HFF-Myc (cell line): Measurements from ENCODE around the gene SLC37A4.
A peak's percentile ranks its signal among the peaks of the same experiment; 100 is the strongest.
"Not testable (repeated sequence)": the region's sequence is repeated elsewhere in the genome, so short reads cannot be mapped to it uniquely, and the experiment has no call there.

Experiments used
- DNase-seq: peaks from one replicate; pipeline ENCODE4 v3.0.0-alpha.2; 2011; ENCODE audit warnings: low read depth; ENCODE audit errors: extremely low read depth
- H3K4me3 ChIP-seq: replicated peaks from 2 replicates; pipeline ENCODE4 v1.5.1; 2011; ENCODE audit warnings: low read depth, mild to moderate bottlenecking, control low read depth, low read length
- TF ChIP-seq, protein P1 (sequence below): IDR thresholded peaks from 2 replicates; pipeline ENCODE4 v1.5.1; 2012; ENCODE audit warnings: mild to moderate bottlenecking, low read depth, low read length, control low read depth; ENCODE audit errors: missing control alignments

SLC37A4 gene

DNA sequence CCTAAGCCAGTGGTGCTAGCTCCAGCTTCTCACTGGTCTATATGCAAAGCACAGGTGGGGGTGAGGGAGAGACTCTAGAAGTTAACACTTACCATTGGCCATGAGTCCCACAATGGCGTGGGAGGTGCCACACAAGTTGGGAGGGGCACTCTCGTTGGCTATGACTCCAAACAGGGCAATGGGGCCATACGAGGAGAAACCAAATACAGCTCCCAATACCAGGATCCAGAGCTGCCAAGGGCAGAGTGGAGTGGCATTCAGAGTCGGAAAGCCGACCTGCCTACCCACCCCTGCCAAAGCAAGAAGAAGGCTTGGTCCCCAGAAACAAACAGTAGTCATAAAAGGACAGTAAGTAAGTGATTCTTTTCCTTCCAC lies 5.6 kb downstream of the SLC37A4 start:
- DNase-seq: no peak
- TF ChIP-seq, protein P1, sequence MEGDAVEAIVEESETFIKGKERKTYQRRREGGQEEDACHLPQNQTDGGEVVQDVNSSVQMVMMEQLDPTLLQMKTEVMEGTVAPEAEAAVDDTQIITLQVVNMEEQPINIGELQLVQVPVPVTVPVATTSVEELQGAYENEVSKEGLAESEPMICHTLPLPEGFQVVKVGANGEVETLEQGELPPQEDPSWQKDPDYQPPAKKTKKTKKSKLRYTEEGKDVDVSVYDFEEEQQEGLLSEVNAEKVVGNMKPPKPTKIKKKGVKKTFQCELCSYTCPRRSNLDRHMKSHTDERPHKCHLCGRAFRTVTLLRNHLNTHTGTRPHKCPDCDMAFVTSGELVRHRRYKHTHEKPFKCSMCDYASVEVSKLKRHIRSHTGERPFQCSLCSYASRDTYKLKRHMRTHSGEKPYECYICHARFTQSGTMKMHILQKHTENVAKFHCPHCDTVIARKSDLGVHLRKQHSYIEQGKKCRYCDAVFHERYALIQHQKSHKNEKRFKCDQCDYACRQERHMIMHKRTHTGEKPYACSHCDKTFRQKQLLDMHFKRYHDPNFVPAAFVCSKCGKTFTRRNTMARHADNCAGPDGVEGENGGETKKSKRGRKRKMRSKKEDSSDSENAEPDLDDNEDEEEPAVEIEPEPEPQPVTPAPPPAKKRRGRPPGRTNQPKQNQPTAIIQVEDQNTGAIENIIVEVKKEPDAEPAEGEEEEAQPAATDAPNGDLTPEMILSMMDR: no peak
- no peak overlapping the region for H3K4me3 ChIP-seq

DNA sequence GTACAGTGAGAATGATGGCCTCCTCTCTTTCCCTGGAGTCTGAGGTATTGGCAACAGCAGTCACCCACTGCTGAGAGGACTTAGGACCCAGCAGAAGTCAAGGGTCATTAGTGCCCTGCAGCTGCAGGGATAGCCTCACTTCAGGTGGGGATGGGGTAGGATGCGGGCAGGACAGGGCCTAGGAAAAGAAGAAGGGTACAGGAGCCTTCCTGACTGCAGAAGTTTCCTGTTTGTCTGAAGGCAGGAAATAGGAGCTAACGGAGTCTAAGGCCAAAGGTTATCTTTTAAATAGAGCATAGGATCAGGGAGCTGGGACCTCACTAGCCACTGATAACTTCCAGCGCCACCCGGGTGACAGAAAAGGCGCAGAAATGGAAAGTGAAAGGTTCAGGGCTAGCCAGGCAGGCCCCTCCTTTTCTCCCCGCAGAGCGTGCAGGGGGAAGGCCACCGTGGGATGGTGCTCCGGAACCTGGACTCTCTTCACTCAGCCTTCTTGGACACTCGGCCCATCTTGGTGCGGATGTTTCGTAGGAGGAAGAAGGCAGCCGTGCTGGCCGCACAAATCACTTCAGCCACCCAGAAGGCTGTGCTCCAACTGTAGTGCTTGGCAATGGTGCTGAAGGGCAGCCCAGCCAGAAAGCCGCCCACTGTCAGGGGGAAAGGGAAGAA lies 6.1 kb downstream of the SLC37A4 start:
- DNase-seq: no peak
- TF ChIP-seq, protein P1: no peak
- H3K4me3 ChIP-seq: no peak overlapping the region

DNA sequence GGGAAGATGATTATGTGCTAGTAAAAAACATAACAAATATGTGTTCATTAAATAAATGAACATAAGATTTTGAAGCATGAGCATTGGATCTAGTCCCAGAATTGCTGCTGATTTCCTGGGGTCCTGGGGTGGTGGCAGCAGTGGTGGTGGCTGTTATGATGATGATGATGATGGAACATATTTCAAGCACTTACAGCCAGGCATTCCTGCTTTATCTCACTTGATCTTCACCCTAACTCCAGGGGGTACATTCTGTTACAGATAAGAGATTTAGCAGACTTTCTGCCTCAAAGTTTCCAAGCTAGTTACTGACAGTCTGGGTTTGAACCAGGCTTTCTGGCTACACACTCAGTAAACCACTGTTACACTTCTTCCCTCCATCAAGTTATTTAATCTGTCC lies 6.9 kb downstream of the SLC37A4 start:
- TF ChIP-seq, protein P1: no peak
- no peak for DNase-seq
- H3K4me3 ChIP-seq: no peak overlapping the region

DNA sequence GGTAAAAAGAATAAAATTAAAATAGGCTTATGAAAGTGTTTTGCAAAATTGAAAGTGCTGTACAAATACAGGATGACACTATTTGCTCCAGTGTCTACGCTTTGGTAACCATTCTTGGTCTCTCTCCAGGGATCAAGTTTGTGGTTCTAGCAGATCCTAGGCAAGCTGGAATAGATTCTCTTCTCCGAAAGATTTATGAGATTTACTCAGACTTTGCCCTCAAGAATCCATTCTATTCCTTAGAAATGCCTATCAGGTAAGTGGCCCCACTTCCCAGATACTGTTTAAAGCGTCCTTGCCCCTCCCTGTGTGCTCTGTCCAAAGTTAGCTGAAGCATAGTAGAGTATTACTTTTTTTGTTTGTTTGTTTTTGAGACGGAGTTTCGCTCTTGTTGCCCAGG lies 9.0 kb downstream of the SLC37A4 start:
- TF ChIP-seq, protein P1: no peak
- no peak for DNase-seq
- H3K4me3 ChIP-seq: no peak overlapping the region

DNA sequence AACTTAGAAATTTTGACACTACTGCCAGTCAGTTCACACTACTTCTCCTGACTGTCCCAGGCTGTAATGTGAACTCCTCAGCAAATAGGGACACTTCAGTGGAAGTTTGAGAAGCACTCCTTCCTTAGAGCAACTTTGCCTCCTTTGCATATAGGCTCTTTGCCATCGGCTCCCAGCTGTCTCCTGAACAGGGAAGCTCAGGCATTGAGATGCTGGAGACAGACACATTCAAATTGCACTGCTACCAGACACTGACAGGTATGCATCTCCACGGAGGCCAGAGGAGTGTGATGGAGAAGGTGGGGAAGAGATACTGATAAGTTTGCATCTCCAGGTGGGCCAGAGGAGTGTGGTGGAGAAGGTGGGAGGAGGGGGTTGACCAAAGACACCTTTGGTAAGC lies 10.7 kb downstream of the SLC37A4 start:
- DNase-seq: no peak
- peak overlapping the region; percentile 97 for H3K4me3 ChIP-seq
- TF ChIP-seq, protein P1: no peak

DNA sequence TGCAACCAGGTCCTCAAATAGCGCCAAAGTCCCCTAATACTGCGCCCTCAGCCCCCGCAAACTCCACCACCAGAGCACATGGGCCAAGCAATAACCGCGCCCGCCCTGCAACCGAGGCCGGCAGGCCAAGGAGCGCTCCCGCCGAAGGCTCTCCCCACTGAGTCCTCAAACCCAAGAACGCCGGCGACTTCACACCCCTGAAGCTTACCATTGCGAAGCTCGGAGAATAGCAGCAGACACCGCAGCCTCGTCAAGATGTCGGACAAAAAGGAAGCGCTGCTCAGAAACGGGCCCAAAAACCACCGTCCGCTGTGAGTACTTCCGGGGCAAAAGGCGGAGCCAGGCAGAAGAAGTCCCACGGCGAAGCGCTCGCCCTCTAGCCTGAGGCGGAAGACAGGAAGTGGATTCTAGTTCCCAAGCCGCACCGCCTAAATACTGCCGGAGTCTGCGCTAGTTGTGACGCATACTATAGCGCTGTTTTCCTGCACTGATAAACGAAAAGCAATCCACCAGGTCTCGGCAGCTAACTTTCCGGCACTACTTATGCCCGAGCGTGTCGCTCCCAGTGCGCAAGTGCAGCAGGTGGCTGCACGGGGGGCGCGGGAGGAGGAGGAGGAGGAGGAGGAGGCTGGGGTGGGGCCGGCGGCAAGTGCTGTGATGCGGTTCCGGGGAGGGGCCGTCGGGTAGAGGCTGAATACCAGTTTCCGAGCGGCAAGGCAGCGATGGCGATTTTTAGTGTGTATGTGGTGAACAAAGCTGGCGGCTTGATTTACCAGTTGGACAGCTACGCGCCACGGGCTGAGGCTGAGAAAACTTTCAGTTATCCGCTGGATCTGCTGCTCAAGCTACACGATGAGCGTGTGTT lies 12.4 kb downstream of the SLC37A4 start, which contains the start of the genes RPS25 and TRAPPC4:
Gene RPS25 (minus strand): TSS at position 270 of the 865 bp plus-strand sequence. CDS start 59 bp downstream, at position 211.
Gene TRAPPC4 (plus strand): TSS at position 693 of the 865 bp plus-strand sequence. CDS start 30 bp downstream, at position 723.
- TF ChIP-seq, protein P1: no peak

DNA sequence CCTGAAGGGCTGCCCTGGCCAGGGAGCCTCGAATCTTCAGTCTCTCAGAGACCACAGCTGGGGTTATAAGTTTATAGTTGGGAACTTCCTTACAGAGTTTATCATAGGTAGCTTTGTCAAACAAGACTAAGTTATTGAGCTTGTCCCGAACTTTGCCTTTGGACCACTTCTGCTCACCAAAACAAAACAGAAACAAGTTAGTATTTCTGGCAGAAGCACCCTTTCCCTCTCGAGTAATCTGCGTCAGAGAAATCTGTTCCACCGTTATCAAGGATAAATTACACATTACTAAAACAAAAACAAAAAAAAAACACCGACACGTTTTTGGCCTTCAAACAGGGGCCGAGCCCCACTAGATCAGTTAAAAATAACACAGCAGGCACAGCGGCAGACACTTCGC lies 13.3 kb downstream of the SLC37A4 start:
- H3K4me3 ChIP-seq: peak overlapping the region; percentile 97
- not testable (repeated sequence) for DNase-seq

More for the DNA sequence above, 12.4 kb downstream of the SLC37A4 start, which contains the start of the genes RPS25 and TRAPPC4:
- peak; percentile 91 for DNase-seq
- H3K4me3 ChIP-seq: peak within 1 kb of the TSS; percentile 97
